Embryonic facial prominence (tissue), 1 donor: ENCODE measurements around the gene CRYBA2.

Experiments used
- DNase-seq: peaks from one replicate; pipeline ENCODE4 v3.0.0-alpha.2; 2016; ENCODE audit errors: extremely low spot score

Gene CRYBA2

GRCh38 chr2:219023045-219023605, 29.9 kb upstream of the CRYBA2 start:
- no peak for DNase-seq

- DNase-seq: no peak
Observed at GRCh38 chr2:219022616-219023015, 29.4 kb upstream of the CRYBA2 start.

- no peak for DNase-seq
Observed at GRCh38 chr2:219022041-219022440, 28.8 kb upstream of the CRYBA2 start.

GRCh38 chr2:219021591-219021990, 28.4 kb upstream of the CRYBA2 start:
- no peak for DNase-seq

GRCh38 chr2:219020604-219021365, 27.6 kb upstream of the CRYBA2 start:
- no peak for DNase-seq

- DNase-seq: no peak
Observed at GRCh38 chr2:219019436-219019835, 26.2 kb upstream of the CRYBA2 start.

GRCh38 chr2:219018726-219019125, 25.5 kb upstream of the CRYBA2 start:
- DNase-seq: no peak

- DNase-seq: no peak
Observed at GRCh38 chr2:219018286-219018685, 25.1 kb upstream of the CRYBA2 start.

- DNase-seq: no peak
Observed at GRCh38 chr2:219017201-219017931, 24.1 kb upstream of the CRYBA2 start.

GRCh38 chr2:219016721-219017120, 23.5 kb upstream of the CRYBA2 start:
- DNase-seq: no peak

GRCh38 chr2:219010873-219011272, 17.7 kb upstream of the CRYBA2 start:
- DNase-seq: no peak

GRCh38 chr2:219010162-219010756, 17.0 kb upstream of the CRYBA2 start:
- DNase-seq: no peak

GRCh38 chr2:219009294-219009693, 16.1 kb upstream of the CRYBA2 start:
- DNase-seq: no peak

- DNase-seq: no peak
Observed at GRCh38 chr2:219003979-219004378, 10.8 kb upstream of the CRYBA2 start.

- no peak for DNase-seq
Observed at GRCh38 chr2:219003267-219003634, 10.0 kb upstream of the CRYBA2 start.

- DNase-seq: no peak
Observed at GRCh38 chr2:219002395-219003266, 9.4 kb upstream of the CRYBA2 start.

- no peak for DNase-seq
Observed at GRCh38 chr2:219001577-219002394, 8.6 kb upstream of the CRYBA2 start.

- DNase-seq: no peak
Observed at GRCh38 chr2:219001100-219001576, 7.9 kb upstream of the CRYBA2 start.

- no peak for DNase-seq
Observed at GRCh38 chr2:219000569-219000960, 7.3 kb upstream of the CRYBA2 start.

GRCh38 chr2:218999881-219000568, 6.8 kb upstream of the CRYBA2 start:
- DNase-seq: no peak
